Vagina (tissue), 2 donors: ENCODE measurements around the gene PTPRN2. TPM values are rescaled to one million over a fixed set of nuclear protein-coding genes. Genes with fewer than 3 reads are reported as not detected.
A peak's percentile ranks its signal among the peaks of the same experiment; 100 is the strongest.
"Not testable (repeated sequence)": the region's sequence is repeated elsewhere in the genome, so short reads cannot be mapped to it uniquely, and the experiment has no call there.

Experiments
- DNase-seq, 2 donors: peaks; one replicate each; pipeline ENCODE4 v3.0.0-alpha.2; 2017; ENCODE audit errors: extremely low spot score in 2 of 2
- H3K27ac ChIP-seq: fragments of 200-600 bp; sonication (generic); one replicate; pipeline ENCODE4 v1.5.1; 2019
- H3K27me3 ChIP-seq: fragments of 200-600 bp; sonication (generic); one replicate; pipeline ENCODE4 v1.5.1; 2019
- H3K36me3 ChIP-seq, 2 donors: fragments of 200-600 bp; sonication (generic); one replicate each; pipeline ENCODE4 v1.5.1; 2017 to 2019
- H3K4me1 ChIP-seq: fragments of 200-600 bp; sonication (generic); one replicate; pipeline ENCODE4 v1.5.1; 2019
- H3K4me3 ChIP-seq, 2 donors: fragments of 200-600 bp; sonication (generic); 1 replicate in 1 of 2; 2 replicates in 1 of 2; pipeline ENCODE4 v1.5.1; 2016 to 2019
- H3K9me3 ChIP-seq: fragments of 200-600 bp; sonication (generic); one replicate; pipeline ENCODE4 v1.5.1; 2019
- CTCF ChIP-seq, 3 experiments: fragments of 450-650 bp in 2 of 3; fragments of 200-600 bp in 1 of 3; sonication (generic) in 1 of 3; IDR thresholded peaks; one replicate each; pipeline ENCODE4 v1.5.1; 2017 to 2019; ENCODE audit warnings: antibody characterized with exemption in 3 of 3, mild to moderate bottlenecking in 2 of 3, moderate library complexity in 2 of 3
- POLR2A ChIP-seq, 2 donors: fragments of 450-650 bp; IDR thresholded peaks; one replicate each; pipeline ENCODE4 v1.6.1; 2017; ENCODE audit warnings: antibody characterized with exemption in 2 of 2, mild to moderate bottlenecking in 2 of 2, moderate library complexity in 2 of 2
- POLR2AphosphoS5 ChIP-seq, 2 donors: sonication (generic); formaldehyde crosslinking; IDR thresholded peaks; one replicate each; pipeline ENCODE4 v1.9.0; 2017; ENCODE audit warnings: antibody characterized with exemption in 2 of 2, mild to moderate bottlenecking in 2 of 2, low read depth in 1 of 2; ENCODE audit not compliant: insufficient read depth in 1 of 2
- intact Hi-C: fragments of 100-400 bp; cut with DNase I; formaldehyde crosslinking; loops from one replicate; pipeline ENCODE4 v1.15.1; 2023
- total RNA-seq: library from RNA; depleted of rRNA; stranded (reverse); fragments of >200 nt; gene quantifications from one replicate; pipeline ENCODE4 v1.2.3, GENCODE V29; 2016

The PTPRN2 gene
- total RNA-seq, 1 donor from 2014 or later, result 7.4 TPM

- intact Hi-C loops, result no loop called here
- Histone ChIP-seq H3K4me1 (no peaks in the 10 kb centered on the region), H3K36me3 (no peaks in the 10 kb centered on the region), H3K9me3 (no peaks in the 10 kb centered on the region), H3K27ac (no peak overlapping the region), H3K27me3 (no peaks in the 10 kb centered on the region), H3K4me3 (no peak overlapping the region)
- DNase-seq, result peak in 1 of 2 donors; percentile 96
- no peak for TF ChIP-seq CTCF (IDR thresholded peaks at IDR 0.05)
- TF ChIP-seq POLR2AphosphoS5 (IDR thresholded peaks at IDR 0.05; ENCODE audit: insufficient read depth in 1 of 2, low read depth in 1 of 2), result no peak
- no peak for TF ChIP-seq POLR2A (IDR thresholded peaks at IDR 0.05)
Measured at GRCh38 chr7:158164101-158165095, 423.2 kb downstream of the PTPRN2 start.

GRCh38 chr7:158161194-158161593, 426.4 kb downstream of the PTPRN2 start:
- Histone ChIP-seq H3K27ac (no peak overlapping the region), H3K27me3 (no peaks in the 10 kb centered on the region), H3K9me3 (no peaks in the 10 kb centered on the region), H3K4me3 (no peak overlapping the region), H3K36me3 (no peaks in the 10 kb centered on the region), H3K4me1 (no peaks in the 10 kb centered on the region)
- DNase-seq, result no peak
- no peak for TF ChIP-seq CTCF (IDR thresholded peaks at IDR 0.05)
- TF ChIP-seq POLR2A (IDR thresholded peaks at IDR 0.05), result no peak
- TF ChIP-seq POLR2AphosphoS5 (IDR thresholded peaks at IDR 0.05; ENCODE audit: insufficient read depth in 1 of 2, low read depth in 1 of 2), result no peak
- intact Hi-C loops, result no loop called here

- Histone ChIP-seq H3K4me3 (no peak overlapping the region), H3K27me3 (no peaks in the 10 kb centered on the region), H3K27ac (no peak overlapping the region), H3K9me3 (no peaks in the 10 kb centered on the region), H3K4me1 (no peaks in the 10 kb centered on the region), H3K36me3 (no peaks in the 10 kb centered on the region)
- no peak for DNase-seq
- intact Hi-C loops, result no loop called here
- no peak for TF ChIP-seq POLR2A (IDR thresholded peaks at IDR 0.05)
- TF ChIP-seq POLR2AphosphoS5 (IDR thresholded peaks at IDR 0.05; ENCODE audit: insufficient read depth in 1 of 2, low read depth in 1 of 2), result no peak
- no peak for TF ChIP-seq CTCF (IDR thresholded peaks at IDR 0.05)
Measured at GRCh38 chr7:158160199-158160598, 427.4 kb downstream of the PTPRN2 start.

GRCh38 chr7:158157460-158157859, 430.2 kb downstream of the PTPRN2 start:
- Histone ChIP-seq H3K36me3 (no peaks in the 10 kb centered on the region), H3K27ac (no peak overlapping the region), H3K27me3 (no peaks in the 10 kb centered on the region), H3K4me1 (no peaks in the 10 kb centered on the region), H3K4me3 (no peak overlapping the region), H3K9me3 (no peaks in the 10 kb centered on the region)
- intact Hi-C loops, result no loop called here
- TF ChIP-seq POLR2AphosphoS5 (IDR thresholded peaks at IDR 0.05; ENCODE audit: insufficient read depth in 1 of 2, low read depth in 1 of 2), result no peak
- TF ChIP-seq POLR2A (IDR thresholded peaks at IDR 0.05), result no peak
- no peak for TF ChIP-seq CTCF (IDR thresholded peaks at IDR 0.05)
- DNase-seq, result no peak

- H3K27ac ChIP-seq, H3K36me3 ChIP-seq, H3K27me3 ChIP-seq, H3K9me3 ChIP-seq, H3K4me3 ChIP-seq, intact Hi-C loops, H3K4me1 ChIP-seq: not testable (repeated sequence)
- DNase-seq, result peak in 1 of 2 donors; percentile 100
Measured at GRCh38 chr7:158151273-158151672, 436.4 kb downstream of the PTPRN2 start.
